NCI-H524 (cell line): Measurements from ENCODE around the gene NFASC.
A peak's percentile ranks its signal among the peaks of the same experiment; 100 is the strongest.

ENCODE experiments used
- DNase-seq, 2 experiments: peaks; one replicate each; lab custom pipeline; 2025; lab: John Stamatoyannopoulos, UW

Gene NFASC

DNA sequence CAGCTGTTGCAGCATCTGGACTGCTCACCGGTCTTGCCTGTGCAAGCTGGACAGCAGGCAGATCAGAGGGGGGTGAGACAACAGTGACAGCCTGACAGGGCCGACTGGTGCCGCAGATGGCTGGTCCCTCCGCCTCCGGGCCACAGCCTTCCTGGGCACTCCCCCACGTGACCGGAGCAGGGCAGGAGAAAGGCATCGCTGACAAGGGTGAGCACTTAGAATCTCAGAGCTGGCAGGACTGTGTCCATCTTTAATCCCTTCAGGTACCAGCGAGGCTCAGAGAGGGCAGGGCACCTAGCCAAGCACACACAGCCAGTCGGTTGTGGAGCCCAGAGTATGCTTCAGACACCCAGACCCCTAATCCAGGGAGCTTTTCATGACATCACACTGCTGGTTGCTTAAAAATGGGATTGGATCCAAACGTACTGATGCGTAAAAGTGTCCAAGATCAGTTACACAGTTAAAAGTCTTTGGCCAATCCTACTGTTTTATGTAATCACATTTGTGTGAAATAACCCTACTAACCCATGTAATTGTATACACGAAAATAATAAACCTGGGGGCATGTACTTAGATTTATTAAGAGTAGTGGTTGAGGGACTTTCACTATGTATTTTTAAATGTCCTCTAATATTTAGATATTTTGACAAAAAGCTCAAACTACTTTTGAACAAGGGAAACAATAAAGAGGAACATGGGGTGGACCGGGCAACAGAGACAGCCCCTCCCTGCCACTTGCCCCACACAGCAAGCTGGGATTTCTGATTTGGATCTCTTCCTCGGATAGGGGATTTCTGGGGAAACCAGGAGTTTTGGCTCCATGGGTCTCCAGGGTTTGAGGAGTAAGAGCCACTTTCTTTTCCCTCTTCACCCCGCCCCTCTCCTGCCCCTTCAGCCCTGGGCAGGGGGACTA, 171.6 kb downstream of the NFASC start:
- peak; percentile 71 to 94 for DNase-seq

DNA sequence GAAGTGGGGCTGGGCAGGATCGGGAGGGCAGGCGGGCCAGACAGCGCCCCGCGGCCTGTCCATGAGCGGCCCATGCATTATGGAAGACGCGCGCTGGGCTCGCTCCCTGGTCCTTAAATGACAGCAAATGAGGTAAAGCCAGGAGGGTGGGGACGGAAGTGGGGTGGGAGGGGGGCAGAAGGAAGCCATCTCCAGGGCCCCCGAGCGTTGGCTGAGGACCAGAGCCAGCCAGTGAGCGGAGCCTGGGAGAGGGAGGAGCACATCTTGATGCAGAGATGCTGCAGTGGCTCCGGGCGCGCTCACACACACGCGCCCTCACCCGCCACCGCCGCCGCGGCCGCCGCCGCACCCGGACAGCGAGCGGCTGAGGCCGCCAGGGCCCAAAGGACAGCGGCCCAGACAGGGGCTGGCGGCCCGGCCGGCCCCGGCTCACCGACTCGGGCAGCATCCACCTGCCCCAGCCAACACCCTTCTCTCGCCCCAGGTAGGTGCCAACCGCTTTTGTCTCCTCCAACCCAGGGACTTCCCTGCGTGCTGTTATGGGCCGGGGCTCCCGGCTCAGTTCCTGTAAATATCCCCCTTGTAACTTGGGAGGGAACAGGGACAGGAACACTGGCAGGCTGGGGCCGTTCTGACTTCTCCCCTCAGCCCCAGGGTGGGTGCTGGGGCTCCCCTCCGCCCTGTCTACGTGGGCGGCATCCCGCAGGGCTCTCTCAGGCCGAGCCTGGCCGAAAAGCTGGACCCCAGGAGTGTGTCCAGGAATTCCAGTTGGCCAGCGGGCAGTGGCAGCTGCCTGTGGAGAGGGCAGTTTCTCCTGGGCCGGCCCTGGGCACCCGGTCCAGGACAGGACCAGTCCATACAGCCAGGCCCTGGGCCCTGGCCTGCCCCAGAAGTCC, 172.5 kb downstream of the NFASC start, which contains the start of gene CNTN2:
TSS of gene CNTN2 (plus strand) at position 302 of the 896 bp plus-strand sequence. CDS start 9,974 bp downstream, outside the sequence.
- DNase-seq = peak; percentile 46 to 71

DNA sequence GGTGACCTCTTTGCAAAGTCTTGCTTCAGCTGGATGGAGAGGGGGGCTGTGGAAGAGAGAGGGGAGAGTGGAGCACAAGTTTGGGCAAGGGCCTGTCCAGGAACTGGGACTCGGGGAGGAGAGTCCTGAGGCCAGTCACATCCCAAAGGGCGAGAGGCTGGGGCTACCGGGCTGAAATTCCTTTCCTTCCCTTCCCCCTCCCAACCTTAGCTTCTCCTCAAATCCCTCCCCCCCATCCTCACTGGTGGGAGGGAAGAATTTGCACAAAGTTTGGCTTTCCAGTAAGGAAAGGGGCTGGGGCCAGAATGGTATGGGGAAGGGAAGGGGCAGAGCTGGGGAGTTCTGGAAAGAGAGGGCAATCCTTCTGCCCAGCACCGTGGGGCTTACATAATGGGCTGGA, 173.2 kb downstream of the NFASC start:
- DNase-seq = no peak

DNA sequence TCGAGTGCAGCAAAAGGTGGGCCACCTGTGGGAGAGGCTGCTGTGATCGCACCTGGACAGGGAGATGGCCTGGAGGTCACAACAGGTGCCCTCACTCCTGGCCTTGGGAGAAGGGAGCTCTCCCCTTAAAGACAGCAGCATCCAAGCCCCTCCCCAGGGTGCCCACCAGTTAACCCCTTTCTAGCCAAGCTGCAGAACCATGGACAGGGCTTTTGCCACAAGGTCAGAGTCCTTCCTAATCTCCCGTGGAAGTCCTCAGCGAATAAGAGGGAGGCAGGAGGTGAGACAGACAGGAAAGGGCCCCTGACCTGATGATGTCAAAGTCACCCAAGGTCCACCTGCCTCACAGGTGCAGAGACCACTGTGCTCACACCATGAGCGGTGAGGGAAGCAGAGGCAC, 174.1 kb downstream of the NFASC start:
- DNase-seq = no peak

DNA sequence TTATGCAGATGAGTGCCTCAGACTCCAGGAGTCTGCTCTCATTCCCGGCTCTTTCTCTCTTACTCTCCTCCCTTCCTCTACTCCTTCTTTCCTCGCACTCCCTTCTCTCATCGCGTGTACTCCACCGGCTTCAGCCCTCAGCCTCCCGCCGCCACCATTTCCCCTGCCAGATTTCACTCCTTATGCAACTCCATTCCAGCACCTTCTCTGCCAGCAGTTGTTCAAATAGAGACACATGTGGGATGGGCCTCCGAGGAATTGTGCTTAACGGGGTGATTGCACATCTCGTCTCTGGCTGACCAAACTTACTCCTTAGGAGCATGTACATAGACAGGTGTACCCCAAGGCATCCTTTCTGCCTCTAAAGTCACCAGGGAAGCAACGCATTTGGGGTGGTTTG, 174.5 kb downstream of the NFASC start:
- DNase-seq = no peak

DNA sequence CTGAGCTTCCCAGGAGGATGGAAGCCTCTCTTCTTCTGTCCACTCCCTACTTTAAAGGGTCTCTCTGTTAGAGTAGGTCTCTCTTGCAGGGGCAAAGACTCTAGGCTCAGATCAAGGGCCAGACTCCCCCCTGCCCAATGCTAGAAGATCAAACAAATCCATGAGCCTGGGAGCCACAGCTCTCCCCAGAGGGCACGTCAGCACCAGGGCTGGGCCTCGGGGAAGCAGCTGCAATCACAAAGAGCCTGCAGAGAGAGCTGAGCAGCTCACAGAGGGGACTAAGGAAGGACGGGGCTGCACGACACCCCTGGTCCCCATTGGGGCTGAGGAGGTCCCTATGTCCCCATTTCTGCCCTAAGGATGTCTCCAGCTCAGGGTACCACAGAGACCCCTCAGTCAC, 176.2 kb downstream of the NFASC start:
- no peak for DNase-seq

DNA sequence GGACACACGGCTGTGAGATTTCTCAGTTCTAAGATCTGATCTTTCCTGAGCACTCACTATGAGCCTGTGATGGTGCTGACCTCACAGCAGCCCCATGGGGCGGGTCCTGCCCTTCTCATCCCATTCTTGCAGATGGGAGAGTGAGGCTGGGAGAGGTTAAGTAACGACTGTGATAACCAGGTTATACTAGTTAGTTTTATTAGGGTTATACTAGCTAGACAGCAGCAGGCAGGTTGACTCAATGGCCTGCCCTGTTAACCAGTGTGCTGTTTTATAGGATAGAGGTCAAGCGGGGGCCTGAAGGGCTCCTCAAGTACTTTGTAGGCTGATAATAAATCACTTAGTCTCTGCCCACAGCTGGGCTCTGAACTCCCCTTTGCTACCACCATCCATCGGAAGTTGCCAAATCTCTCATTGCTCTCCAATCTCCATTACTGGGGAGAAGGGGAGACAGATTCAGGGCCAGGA, 177.1 kb downstream of the NFASC start:
- DNase-seq = no peak

DNA sequence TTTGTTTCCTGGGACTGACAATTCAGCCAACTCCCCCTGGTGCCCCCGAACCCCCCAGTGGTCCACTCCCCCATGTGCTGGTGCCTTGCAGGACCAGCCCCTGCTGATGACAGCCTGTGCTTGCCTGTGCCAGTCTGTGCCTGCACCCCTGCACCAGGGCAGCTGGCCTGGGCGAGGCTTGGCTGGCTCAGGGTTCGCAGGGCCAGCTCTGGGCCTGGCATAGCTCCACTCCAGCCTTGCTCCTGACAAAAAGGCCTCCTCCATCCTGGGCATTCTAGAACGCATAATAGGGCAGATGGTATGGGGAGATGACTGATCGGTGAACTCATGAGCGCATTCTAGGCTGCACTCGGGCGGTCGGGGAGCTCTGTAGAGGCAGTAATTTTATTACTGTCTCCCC, 177.7 kb downstream of the NFASC start:
- DNase-seq = no peak

DNA sequence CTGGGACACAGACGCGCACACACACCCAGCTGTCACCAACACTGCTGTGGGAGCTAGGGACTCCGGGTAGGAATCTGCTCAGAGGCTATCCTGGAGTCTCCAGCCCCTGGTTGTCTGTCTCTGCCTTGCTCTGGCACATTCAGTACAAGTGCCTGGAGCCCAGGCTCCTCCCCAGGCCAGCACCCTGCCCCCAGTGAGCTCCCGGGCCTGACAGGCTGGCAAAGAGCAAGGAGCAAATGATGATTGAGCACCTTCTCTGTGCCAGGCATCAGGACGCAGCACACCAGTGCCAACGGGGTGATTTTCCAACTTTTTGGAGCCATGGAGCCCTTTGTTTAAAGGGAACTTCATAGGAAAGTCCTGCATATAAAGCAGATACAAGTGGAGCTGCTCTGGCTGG, 178.8 kb downstream of the NFASC start:
- DNase-seq = no peak

DNA sequence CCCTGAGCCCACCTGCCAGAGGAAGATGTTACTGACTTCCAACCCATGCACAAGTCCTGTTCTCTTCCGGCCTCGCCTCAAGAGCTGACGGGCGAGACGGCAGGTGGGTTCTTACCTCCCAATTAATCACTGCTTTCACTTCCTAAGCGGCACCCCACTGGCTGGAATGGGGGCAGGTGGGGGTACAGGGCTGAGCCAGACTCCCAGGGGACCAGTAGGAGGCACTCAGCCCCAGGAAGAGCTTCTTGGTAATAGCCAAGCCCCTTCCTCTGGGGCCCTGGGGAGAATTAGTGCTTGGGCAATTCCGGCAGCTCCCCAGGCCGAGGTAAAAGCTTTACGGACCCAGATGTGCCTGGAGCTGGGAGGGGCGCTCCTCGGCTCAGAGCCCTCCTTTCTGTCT, 182.0 kb downstream of the NFASC start:
- no peak for DNase-seq

DNA sequence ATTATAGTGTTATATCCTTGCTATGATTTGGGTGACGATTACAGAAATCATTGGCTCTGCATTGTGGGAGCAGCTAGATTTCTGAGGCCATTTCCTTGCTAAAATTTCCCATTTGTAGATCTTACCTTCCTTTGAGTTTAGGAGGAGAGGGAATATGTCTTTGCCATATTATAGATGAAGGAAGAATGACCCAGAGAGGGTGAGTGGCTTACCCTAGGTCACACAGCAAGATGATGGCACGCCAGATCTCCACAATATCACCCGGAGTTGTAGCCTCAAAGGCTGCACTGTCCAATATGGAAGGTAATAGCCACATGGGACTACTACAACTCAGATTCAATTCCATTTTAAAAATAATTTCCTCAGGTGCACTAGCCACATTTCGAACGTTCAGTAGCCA, 182.6 kb downstream of the NFASC start:
- DNase-seq = no peak

DNA sequence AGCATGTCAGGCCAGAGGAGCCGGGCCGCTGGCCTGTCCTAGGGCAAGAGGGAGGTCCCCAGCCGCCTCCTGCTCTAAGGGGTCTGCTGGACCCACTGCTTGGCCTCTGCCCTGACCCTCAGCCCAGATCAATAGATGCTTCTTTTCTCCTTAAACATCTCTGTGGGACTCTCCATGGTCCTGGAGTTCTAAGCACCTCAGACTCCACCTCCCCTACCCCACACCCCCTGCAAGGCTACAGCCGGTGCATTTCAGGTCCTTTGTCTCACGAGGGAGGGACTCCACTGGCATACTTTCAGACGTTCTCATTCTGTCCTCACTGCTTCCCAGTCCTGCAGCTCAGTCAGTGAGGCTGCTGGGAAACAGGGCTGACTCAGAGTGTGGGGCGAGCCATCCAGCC, 183.4 kb downstream of the NFASC start:
- no peak for DNase-seq

DNA sequence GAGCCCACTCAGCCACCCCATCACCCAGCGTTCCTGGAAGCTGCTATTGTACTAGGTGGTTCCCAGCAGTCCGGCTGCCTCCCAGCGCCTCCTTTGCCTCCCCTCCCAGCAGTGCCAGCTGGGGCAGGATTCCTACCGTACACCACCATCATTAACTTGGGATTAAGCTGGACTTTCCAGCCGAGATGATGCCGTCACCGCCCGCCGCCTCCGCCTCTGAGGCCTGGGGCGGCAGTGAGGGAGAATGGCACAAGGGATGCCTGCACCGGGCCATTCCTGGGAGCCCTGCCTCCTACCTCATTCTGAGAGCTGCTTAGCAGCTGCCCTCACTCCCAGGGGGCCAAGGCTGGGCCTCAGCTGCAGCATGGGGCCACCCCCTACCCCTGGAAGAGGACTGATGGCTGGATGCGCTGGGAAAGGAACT, 185.5 kb downstream of the NFASC start:
- peak; percentile 75 to 90 for DNase-seq

DNA sequence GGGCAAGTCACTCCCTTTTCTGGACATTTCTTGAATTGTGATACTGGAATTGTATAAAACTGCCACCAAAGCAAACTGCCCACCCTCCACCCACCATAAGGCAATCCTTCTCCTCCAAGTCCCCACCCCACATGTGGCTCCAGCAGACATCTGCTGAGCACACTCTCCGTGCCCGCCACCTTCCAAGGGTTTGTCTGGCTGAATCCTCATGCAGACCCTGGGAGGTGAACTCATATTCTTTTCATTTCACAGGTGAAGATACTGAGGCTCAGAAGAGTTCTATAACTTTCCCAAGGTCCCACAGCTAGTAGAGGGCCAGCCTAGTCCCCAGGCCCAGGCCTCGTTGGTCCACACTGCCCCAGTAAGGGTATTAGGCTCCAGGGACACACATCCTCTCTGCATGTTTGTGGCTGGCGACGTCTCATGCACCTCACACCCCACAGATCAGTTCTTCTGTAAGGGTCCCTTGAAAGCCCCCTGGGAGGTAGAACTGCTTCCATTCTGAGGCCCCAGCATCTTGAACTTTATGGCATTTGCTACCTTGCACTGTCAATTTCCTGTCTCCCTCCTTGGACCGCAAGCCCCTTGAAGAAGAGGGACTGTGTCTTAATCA, 186.4 kb downstream of the NFASC start:
- no peak for DNase-seq

DNA sequence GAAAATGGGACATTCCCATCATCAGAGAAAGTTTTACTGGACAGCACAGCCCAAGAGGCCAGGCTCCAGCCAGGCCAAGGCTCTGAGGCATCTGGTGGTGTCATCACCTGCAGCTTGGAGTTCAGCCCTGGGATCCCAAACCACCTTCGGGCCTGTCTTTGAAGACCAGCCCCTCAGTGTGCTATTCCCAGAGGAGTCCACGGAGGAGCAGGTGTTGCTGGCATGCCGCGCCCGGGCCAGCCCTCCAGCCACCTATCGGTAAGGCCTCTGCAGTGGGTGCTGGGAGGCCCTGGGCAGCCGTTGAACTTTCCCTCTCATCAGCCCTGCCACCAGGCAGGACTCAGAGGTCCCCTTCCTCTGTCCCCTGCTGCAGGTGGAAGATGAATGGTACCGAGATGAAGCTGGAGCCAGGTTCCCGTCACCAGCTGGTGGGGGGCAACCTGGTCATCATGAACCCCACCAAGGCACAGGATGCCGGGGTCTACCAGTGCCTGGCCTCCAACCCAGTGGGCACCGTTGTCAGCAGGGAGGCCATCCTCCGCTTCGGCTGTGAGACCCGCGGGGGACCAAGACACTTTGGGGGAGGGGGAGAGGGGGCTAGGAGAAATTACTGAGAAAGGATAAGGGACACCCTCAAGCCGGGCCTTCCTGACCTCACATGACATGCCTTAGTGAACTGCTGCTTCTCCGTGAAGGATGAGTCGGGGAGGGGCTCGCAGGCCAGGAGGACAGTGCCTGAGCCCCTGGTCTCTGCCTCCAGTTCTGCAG, 187.3 kb downstream of the NFASC start:
- DNase-seq = no peak

DNA sequence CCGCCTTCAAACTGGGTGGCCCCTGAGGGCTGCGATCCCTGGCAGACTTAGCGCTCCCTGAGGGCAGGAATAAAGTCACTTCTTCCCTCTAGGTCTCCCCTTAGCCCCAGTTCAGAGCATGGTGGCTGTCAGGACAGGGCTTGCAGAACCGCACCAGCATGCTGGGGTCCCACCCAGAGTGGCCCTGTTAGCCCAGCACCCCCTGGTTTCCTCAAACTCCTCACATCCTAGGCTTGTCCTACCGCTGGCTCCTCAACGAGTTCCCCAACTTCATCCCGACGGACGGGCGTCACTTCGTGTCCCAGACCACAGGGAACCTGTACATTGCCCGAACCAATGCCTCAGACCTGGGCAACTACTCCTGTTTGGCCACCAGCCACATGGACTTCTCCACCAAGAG, 188.2 kb downstream of the NFASC start:
- DNase-seq = no peak

DNA sequence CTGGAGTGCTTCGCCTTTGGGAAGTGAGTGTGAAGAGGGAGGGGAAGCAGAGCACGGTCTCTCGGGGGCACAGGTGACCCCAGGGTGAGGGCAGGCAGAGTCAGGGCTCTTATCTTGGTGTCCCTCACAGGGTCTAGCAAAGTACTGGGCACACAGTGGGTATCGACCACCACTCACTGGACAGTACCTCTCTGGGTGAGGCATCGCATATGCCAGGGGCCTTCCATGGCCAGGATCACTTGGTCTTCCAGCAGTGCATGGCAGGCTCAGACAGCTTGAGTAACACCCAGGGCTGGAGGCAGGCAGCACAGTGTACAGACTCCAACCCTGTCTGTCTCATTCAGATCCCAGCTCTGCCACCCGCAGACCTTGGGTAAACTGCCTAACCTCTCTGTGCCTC, 189.0 kb downstream of the NFASC start:
- no peak for DNase-seq

DNA sequence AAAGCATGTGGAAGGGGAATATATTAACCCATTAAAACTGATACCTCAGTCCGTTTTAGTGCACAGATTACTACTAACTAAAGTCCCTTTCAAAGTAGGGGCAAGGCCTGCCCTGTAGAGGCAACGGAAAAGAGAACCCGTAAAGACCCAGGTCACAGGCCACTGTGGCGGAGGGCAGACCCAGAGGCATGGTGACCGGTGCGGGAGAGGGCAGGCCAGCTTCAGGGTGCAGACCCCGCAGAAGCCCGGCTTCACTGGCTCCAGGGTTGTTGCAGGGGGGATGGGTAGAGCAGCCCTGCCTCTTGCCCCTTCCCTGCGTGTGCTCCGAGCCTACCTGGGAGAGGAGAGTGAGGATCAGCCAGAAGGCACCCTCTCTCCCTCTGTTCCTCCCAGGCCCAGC, 190.1 kb downstream of the NFASC start:
- DNase-seq = no peak

DNA sequence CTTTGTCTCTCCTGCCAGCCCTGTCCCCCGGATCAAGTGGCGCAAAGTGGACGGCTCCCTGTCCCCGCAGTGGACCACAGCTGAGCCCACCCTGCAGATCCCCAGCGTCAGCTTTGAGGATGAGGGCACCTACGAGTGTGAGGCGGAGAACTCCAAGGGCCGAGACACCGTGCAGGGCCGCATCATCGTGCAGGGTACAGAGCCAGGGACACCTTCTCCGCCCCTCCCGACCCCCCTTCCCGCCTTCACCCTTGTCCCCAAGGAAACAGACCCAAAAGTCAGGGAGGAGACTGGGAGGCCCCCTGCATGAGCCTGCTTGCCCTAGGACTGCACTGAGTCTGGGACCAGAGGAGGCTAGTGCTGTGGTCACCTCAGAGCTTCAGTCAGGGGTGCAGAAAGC, 190.6 kb downstream of the NFASC start:
- no peak for DNase-seq

DNA sequence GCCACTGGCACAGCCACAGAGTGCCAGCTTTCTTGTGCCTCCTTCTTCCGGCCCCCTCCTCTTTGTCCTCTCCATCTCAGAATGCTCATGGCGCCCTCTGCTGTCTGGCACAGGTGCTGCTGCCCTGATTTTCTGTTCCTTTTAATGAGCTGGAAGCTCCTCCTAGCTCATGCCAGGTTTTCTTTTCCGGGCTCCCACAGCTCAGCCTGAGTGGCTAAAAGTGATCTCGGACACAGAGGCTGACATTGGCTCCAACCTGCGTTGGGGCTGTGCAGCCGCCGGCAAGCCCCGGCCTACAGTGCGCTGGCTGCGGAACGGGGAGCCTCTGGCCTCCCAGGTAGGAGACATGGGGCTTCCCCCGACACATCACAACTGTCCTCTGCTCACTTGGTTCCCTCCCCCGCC, 191.0 kb downstream of the NFASC start:
- DNase-seq = peak in 1 of 2 experiments; percentile 60

DNA sequence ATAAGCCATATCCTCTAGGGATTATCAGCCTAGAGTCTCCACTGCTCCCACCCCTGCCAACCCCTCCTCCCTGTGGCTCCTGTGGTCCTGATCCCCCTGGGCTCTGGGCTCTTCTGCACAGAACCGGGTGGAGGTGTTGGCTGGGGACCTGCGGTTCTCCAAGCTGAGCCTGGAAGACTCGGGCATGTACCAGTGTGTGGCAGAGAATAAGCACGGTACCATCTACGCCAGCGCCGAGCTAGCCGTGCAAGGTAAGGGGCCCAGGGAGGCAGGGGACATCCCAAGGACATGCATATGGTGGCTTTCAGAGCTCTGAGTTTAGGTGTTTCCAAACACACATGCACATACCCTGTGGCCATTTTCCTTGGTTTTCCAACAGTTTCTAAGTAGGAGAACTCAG, 191.7 kb downstream of the NFASC start:
- no peak for DNase-seq

DNA sequence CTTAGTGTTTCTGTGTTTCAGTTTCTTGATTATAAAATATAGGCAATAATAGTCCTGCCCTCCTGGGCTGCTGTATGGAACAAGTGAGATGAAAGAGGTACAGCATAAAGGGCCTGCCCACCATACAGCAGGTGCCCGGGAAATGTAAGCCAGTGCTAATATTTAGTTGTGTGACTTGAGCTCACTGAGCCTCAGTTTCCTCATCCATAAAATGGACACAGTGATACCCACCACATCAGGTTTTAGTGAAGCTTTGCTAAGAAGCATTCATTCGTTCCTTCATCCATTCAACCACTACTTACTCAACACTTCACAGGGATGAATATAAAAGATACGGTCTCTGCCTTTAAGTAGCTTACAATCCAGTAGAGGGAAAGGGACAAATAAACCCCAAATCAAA, 192.2 kb downstream of the NFASC start:
- no peak for DNase-seq
